Measurements from ENCODE around the gene ITPKC.

The ITPKC gene

DNA sequence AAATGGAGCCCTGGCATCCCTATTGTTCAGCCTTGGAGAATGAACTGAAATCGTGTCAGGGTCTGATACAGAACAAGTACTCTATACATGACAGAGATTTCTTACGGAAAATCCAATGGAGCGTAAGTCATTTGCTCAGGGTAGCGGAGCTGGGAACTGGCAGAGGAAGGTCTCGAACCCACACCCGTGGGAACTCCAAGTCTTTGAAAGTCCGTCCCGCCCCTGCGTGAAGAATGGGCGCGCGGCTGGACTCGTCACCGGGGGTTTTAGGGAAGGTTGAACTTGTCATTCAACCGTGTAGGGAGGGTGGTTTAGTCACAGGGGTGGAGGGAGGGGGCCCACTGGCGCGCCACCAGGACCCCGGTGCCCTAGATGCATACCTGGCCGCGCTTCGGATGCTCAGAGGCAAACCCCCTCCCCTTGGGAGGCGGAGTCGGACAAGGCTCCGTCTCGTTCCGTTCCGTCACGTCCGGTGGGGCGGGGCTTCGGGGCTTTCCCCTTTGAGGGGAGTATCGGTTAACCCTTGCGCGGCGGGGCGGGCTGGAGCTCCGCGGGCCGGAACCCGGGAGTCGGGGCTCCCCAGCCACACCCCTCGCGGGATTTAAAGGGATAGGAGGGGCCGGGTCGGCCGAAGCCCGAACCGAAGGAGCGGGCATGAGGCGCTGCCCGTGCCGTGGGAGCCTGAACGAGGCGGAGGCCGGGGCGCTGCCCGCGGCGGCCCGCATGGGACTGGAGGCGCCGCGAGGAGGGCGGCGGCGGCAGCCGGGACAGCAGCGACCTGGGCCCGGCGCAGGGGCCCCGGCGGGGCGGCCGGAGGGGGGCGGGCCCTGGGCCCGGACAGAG lies at the start of gene ITPKC, which contains the start of gene COQ8B:
Gene ITPKC (plus strand): TSS at position 631 of the 843 bp plus-strand sequence. CDS start 24 bp downstream, at position 655.
Gene COQ8B (minus strand): TSS at position 405 of the 843 bp plus-strand sequence. CDS start 2,254 bp downstream, outside the sequence.
- H3K79me2 ChIP-seq (ENCODE audit: insufficient read depth, low read length) = peaks cover 53% of the 10 kb centered on the region
- H2AFZ ChIP-seq (ENCODE audit: low read depth, low read length) = peak within 1 kb of the TSS; percentile 80
- no peaks in the 10 kb centered on the region for H3K9me3 ChIP-seq (ENCODE audit: insufficient read depth, low read length, severe bottlenecking)
- H3K9ac ChIP-seq (ENCODE audit: low read depth, low read length) = peak within 1 kb of the TSS; percentile 80
- peaks cover 2% of the 10 kb centered on the region; the same call in 1 of the 2 replicates for H4K20me1 ChIP-seq (ENCODE audit: insufficient read depth, low read length)
- peak within 1 kb of the TSS; percentile 65 for H3K27ac ChIP-seq (ENCODE audit: low read length)
- peak within 1 kb of the TSS; percentile 52 to 84 for H3K4me3 ChIP-seq (ENCODE audit: low read depth in 1 of 2, low read length in 2 of 2)
- H3K4me1 ChIP-seq (ENCODE audit: insufficient read depth, low read length) = peaks cover 65% of the 10 kb centered on the region
- H3K36me3 ChIP-seq (ENCODE audit: insufficient read depth, low read length) = peaks cover 7% of the 10 kb centered on the region; the same call in 1 of the 2 replicates
- peak; percentile 74 for ATAC-seq (ENCODE audit: insufficient read depth, low read depth)
- no peaks in the 10 kb centered on the region for H3K27me3 ChIP-seq (ENCODE audit: insufficient read depth, low read length, poor library complexity)
- H3K4me2 ChIP-seq (ENCODE audit: insufficient read depth, low read length) = peak within 1 kb of the TSS; percentile 96
- no peak for TF ChIP-seq EZH2 (IDR thresholded peaks at IDR 0.05; ENCODE audit: borderline replicate concordance, low read depth, low read length, severe bottlenecking)
- TF ChIP-seq, protein P1, sequence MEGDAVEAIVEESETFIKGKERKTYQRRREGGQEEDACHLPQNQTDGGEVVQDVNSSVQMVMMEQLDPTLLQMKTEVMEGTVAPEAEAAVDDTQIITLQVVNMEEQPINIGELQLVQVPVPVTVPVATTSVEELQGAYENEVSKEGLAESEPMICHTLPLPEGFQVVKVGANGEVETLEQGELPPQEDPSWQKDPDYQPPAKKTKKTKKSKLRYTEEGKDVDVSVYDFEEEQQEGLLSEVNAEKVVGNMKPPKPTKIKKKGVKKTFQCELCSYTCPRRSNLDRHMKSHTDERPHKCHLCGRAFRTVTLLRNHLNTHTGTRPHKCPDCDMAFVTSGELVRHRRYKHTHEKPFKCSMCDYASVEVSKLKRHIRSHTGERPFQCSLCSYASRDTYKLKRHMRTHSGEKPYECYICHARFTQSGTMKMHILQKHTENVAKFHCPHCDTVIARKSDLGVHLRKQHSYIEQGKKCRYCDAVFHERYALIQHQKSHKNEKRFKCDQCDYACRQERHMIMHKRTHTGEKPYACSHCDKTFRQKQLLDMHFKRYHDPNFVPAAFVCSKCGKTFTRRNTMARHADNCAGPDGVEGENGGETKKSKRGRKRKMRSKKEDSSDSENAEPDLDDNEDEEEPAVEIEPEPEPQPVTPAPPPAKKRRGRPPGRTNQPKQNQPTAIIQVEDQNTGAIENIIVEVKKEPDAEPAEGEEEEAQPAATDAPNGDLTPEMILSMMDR (IDR thresholded peaks at IDR 0.05; ENCODE audit: borderline replicate concordance, extremely low read depth, low read length, poor library complexity, severe bottlenecking) = peak; percentile 24
- DNase-seq = peak; percentile 99

DNA sequence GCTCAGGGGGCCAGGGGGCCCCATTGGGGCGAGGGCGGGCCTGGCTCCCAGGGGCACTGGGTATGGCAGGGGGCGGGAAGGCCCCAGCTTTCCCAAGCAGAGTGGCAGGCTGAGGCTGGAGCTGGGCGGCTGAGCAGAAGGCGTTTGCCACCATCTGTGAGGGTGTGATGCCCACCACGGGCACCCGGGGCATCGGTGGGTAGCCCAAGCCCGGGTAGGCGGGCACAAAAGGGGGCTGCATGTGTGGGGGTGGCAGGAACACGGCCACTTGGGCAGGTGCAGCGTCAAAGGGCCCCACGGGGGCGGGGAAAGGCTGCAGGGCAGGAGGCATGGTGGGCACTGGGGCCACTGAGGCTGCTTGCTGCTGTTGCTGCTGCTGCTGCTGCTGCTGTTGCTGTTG lies 49.3 kb upstream of the ITPKC start:
- H3K4me2 ChIP-seq (ENCODE audit: insufficient read depth, low read length) = no peak overlapping the region
- H3K27me3 ChIP-seq (ENCODE audit: insufficient read depth, low read length, poor library complexity) = no peaks in the 10 kb centered on the region
- H3K79me2 ChIP-seq (ENCODE audit: insufficient read depth, low read length) = no peaks in the 10 kb centered on the region
- H4K20me1 ChIP-seq (ENCODE audit: insufficient read depth, low read length) = no peaks in the 10 kb centered on the region
- no peak for DNase-seq
- no peak overlapping the region for H3K27ac ChIP-seq (ENCODE audit: low read length)
- peaks cover 34% of the 10 kb centered on the region for H3K36me3 ChIP-seq (ENCODE audit: insufficient read depth, low read length)
- TF ChIP-seq, protein P1 (IDR thresholded peaks at IDR 0.05; ENCODE audit: borderline replicate concordance, extremely low read depth, low read length, poor library complexity, severe bottlenecking) = no peak
- no peak for TF ChIP-seq EZH2 (IDR thresholded peaks at IDR 0.05; ENCODE audit: borderline replicate concordance, low read depth, low read length, severe bottlenecking)
- no peak for ATAC-seq (ENCODE audit: insufficient read depth, low read depth)
- H3K4me1 ChIP-seq (ENCODE audit: insufficient read depth, low read length) = peaks cover 13% of the 10 kb centered on the region
- no peak overlapping the region for H3K9ac ChIP-seq (ENCODE audit: low read depth, low read length)
- peaks cover 5% of the 10 kb centered on the region for H3K9me3 ChIP-seq (ENCODE audit: insufficient read depth, low read length, severe bottlenecking)
- no peak overlapping the region for H2AFZ ChIP-seq (ENCODE audit: low read depth, low read length)
- no peak overlapping the region for H3K4me3 ChIP-seq (ENCODE audit: low read depth in 1 of 2, low read length in 2 of 2)

DNA sequence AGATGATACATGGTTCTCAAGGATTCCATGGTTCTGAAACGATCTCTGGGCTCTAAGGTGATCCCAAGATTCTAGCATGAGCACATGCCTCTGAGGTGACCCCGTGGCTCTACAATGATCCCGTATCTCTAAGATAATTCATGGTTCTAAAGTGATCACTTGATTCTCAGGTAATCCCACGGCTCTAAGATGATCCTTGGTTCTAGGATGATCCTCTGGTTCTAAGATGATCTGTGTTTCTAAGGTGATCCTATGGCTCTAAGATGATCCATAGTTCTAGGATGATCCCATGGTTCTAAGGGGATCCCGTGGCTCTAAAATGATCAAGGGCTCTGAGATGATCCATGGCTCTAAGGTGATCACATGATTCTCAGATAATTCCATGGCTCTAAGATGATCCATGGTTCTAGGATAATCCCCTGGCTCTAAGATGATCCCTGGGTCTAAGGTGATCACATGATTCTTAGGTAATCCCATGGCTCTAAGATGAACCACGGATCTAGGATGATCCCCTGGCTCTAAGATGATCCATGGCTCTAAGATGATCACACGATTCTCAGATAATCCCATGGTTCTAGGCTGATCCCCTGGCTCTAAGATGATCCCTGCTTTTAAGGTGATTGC lies 47.8 kb upstream of the ITPKC start:
- no peaks in the 10 kb centered on the region for H3K79me2 ChIP-seq (ENCODE audit: insufficient read depth, low read length)
- no peak overlapping the region for H3K4me2 ChIP-seq (ENCODE audit: insufficient read depth, low read length)
- no peaks in the 10 kb centered on the region for H3K27me3 ChIP-seq (ENCODE audit: insufficient read depth, low read length, poor library complexity)
- TF ChIP-seq, protein P1 (IDR thresholded peaks at IDR 0.05; ENCODE audit: borderline replicate concordance, extremely low read depth, low read length, poor library complexity, severe bottlenecking) = no peak
- TF ChIP-seq EZH2 (IDR thresholded peaks at IDR 0.05; ENCODE audit: borderline replicate concordance, low read depth, low read length, severe bottlenecking) = no peak
- no peak for DNase-seq
- H2AFZ ChIP-seq (ENCODE audit: low read depth, low read length) = no peak overlapping the region
- no peak for ATAC-seq (ENCODE audit: insufficient read depth, low read depth)
- no peak overlapping the region for H3K27ac ChIP-seq (ENCODE audit: low read length)
- H4K20me1 ChIP-seq (ENCODE audit: insufficient read depth, low read length) = no peaks in the 10 kb centered on the region
- no peak overlapping the region for H3K4me3 ChIP-seq (ENCODE audit: low read depth in 1 of 2, low read length in 2 of 2)
- peaks cover 5% of the 10 kb centered on the region for H3K9me3 ChIP-seq (ENCODE audit: insufficient read depth, low read length, severe bottlenecking)
- no peak overlapping the region for H3K9ac ChIP-seq (ENCODE audit: low read depth, low read length)
- no peaks in the 10 kb centered on the region for H3K4me1 ChIP-seq (ENCODE audit: insufficient read depth, low read length)
- H3K36me3 ChIP-seq (ENCODE audit: insufficient read depth, low read length) = peaks cover 43% of the 10 kb centered on the region
